NOMO-1 (cell line): Measurements from ENCODE around the gene KLF3.

Experiments used
- DNase-seq, 2 experiments: peaks; one replicate each; lab custom pipeline; 2025; ENCODE audit not compliant: unreplicated experiment in 2 of 2; lab: John Stamatoyannopoulos, UW

KLF3 gene

GRCh38 chr4:38672397-38673129 lies 8.6 kb downstream of the KLF3 start:
- DNase-seq: no peak

- DNase-seq: no peak
Measured at GRCh38 chr4:38673130-38673978, 9.4 kb downstream of the KLF3 start.

DNA sequence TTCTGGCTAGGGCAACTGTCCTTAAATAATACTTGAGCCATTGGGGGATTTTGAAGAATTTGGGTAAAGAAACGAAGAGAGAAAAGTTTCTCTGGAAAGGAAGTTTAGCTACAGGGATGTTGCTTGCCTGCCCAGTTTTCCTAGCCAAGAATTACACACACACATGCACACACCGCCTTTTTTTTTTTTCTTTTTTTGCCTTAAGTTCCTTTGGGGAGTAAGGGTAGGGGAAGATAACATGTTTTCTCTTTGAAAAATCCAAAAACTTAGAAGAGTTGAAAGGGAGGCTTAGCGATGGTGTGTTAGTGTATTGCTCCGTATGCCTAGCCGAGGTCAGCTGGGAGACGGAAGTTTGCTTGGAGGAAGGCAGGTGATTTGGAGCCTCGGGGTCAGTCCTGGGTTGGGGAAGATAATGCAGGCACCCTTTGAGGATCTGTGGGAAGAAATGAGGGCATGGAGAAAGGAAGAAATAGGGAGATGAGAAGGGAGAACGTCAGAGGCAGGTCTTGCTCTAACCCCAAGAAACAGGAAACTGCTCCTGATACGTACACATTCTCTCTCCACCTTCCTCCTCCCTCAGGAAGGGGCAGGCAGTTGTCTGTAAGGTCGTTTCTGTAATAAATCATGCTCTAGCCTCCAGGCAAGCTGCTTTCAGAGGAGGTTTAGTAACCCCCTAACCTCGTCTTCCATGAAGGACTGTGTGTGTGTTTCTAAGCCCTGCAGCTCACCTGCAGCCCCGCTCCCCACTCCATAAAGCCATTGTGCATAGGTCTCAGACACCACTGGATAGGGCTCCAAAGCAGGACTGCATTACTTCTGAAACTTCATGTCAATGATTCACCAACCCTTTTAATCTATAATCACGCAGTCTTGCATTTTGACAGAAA lies 10.5 kb downstream of the KLF3 start:
- DNase-seq: peak; percentile 19 to 35

DNA sequence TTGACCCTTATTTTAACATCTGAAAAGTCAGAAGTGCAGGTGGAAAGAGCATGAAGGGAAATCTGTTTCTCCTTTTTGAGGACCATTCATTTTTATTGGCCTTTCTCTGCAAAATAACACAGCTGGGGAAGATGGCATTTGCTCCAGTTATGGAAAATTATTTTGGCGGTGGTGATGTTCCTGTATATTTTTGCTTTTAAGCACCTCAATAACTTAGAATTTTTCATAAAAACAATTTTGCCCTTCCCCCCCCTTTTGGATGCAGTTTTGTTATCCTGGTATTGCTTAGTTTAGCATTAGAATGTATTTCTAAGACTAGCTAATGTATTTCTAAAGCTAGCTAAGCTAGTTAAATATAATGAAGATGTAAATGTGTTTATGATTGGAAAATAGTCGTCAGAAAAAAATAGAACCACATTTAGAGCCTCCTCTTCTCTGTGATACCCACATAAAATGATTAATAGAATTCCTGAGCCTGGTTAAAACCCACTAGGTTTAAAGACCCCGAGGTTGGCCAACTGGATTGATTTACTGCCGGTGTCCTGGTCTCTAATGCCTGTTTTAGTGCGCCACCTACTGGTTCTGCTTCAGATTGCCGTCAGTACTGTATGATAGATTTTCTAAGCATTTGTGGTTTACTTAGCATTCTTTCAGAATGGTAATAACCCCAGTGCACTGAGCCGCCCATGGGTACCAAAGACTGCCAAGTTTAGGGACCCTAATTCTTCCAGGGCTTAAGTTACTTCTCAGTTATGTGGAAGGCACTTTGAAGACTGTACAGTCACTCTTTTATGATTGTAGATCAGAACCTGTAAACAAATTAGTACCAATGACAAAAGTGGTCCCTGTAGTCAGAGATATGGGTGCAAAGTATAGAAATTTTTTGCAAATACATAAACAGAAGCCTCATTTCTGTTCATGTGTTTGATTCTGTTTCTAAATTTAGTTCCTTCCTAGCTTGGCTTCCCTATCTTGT lies 11.4 kb downstream of the KLF3 start:
- DNase-seq: peak; percentile 62 to 71

DNA sequence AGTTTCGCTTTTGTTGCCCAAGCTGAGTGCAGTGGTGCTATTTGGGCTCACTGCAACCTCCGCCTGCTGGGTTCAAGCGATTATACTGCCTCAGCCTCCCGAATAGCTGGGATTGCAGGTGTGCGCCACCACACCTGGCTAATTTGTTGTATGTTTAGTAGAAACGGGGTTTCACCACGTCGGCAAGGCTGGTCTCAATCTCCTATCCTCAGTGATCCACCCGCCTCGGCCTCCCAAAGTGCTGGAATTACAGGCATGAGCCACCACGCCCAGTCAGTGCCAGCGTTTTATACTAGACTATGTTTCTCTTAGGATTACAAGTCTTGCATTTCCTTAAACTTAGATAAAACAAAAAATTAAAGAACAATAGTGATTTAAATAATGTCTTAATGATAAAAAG lies 13.0 kb downstream of the KLF3 start:
- DNase-seq: no peak

DNA sequence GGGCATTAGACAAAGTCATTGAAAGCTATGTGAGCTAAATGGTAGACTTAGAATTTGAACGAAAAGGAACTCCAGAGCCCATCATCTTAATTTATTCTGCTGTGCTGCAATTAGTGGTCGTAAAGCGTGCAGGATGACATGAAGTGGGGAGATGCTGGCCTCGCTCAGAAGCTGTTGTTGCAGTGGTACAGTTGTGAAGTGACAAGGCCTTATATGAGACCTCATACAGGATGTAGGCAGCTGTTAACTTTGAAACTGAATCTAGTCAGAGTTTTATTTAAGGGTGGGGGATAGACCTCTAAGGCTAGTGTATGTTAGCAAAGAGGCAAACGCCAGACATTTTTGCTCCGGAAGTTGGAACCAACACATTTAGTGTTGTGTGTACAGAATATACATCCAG lies 13.4 kb downstream of the KLF3 start:
- no peak for DNase-seq

- DNase-seq: no peak
Measured at GRCh38 chr4:38678078-38678477, 14.1 kb downstream of the KLF3 start.

DNA sequence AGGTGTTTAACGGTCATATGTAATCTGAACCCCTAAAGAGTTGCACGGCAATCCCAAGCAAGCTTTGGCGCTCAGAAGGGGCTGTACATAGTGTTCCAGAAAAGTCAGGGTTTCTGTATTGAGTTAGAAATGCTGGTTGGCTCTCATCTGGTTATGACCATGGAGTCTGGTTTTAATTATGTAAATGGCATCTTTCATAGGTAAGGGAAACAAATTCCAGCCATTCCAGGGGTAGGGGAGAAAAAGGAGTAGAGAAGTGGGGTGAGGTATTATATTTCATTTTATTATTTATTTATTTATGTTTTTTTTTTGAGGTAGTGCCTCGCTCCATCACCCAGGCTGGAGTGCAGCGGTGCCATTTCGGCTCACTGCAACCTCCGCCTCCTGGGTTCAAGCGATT lies 15.9 kb downstream of the KLF3 start:
- no peak for DNase-seq

DNA sequence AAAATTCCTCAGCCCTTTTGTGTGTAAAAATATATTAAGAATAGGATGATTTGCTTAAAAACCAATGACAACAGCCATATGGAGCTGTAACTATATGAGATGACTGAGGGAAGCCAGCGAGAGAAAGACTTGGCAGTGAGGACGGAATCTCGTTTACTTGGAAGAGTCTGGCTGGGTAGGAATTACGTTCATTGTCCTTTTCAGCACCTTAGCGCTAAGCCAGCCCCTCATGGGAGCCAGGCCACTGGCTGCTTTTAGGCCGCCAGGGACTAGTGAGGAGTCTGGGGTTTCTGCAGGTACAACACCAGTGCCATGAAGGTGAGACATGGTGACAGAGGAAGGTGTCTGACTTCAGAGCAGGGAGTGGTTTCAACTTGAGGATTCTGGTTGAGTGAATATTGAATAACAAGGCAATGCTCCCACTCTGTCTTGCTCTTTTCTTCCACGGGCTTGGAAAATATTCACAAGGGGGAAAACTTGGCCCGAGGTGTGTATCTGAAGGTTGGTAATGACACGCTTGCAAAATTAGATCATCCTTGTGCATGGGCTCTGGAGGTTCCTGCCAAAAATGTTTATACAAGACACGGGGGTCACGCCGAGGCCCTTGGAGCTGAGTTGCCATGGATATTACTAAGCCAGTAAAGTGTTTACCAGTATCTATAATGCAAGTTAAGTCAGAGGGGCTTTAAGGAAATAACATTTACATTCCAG lies 17.4 kb downstream of the KLF3 start:
- no peak for DNase-seq

DNA sequence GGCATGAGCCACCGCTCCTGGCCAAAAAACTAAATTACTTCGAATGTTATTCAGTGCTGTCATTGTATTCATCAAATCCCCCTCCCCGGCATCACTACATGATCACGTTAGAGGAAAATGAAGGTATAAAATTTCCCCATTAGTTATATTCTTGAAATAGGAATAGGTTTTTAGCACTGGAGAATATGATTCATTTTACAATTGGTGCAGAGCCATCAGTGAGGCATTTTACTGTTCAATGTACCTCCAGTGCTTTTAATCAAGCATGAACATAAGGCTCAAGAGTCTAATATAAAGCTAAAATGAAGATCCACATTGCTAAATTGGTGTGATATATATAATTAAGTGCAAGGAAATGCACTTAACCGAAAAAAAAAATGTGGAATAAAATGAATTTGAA lies 18.3 kb downstream of the KLF3 start:
- no peak for DNase-seq

- no peak for DNase-seq
Measured at GRCh38 chr4:38683276-38683675, 19.3 kb downstream of the KLF3 start.

DNA sequence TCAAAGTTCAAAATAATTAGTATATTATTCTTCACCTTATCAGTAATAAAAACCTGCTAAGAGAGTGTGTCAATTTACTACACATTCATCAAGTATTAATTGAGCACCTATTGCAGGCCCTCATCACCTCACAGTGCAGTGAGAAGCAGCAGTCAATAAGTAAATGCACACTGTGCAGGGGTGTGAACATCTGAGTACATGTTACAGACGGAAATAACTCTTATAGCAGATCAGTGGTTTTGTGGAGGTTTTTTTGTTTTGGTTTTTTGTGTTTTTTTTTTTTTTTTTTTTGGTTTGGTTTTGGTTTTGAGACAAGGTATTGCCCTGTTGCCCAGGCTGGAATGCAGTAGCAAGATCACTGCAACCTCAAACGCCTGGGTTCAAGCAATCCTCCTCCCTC lies 20.3 kb downstream of the KLF3 start:
- no peak for DNase-seq

DNA sequence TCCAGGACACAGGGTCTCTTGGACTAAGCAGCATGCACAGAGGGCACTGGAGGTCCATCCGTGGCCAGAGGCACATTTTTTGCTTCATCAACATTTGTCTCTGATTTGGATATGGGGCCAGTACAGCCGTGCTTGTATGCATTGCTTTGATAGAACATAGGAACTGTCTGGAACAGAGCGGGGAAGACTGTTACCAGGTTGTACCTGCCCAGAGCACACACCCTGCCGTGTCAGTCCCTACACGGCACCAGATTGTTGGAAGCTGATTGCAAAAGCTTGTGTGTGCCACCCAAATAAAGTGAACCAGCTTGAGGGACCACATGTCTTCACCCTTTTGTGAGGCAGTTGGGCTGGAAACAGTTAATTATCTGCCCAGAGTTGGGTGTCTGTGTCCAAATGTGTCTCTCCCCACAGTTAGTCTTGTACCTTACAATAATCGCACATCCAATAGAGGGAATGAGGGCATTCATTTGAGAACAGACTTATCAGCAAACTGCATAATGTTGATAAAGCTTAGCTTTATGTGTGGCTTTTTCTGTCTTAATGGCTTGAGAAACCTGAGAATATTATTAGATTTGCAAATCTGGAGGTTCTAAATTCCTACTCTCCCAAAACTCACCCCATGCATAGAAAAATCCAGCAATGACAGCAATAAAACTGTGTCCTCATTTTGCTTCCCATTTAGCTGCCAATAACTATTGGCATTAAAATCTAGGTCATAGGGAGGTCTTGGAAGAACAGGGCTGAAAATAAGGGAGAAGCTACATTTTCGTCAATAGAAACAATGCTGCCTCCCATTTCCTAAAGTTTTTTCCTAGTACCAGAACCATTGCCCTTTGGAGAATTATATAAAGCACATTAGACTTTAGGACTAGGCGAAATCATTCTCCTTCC lies 21.2 kb downstream of the KLF3 start:
- DNase-seq: no peak

- DNase-seq: no peak
Measured at GRCh38 chr4:38686682-38687081, 22.7 kb downstream of the KLF3 start.

DNA sequence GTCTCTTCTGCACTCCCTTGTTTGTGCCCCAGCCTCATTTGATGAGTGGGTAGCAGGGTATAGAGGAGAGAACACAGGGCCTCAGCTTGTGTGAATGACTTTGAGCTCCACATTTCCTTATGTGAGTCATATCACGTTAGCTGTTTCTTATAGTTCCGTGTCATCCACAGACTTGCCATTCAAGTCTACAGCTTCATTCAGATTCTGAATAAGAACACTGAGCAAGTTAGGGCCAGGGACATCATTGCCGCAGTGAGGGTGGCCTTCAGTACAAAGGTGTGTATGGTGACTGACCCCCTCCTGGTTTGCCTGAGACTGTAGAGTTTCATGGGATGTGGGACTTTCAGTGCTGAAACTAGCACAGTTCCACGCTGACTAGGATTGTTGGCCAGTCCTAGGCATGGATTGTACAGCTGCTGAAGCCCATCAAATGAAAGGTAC lies 23.6 kb downstream of the KLF3 start:
- DNase-seq: no peak

DNA sequence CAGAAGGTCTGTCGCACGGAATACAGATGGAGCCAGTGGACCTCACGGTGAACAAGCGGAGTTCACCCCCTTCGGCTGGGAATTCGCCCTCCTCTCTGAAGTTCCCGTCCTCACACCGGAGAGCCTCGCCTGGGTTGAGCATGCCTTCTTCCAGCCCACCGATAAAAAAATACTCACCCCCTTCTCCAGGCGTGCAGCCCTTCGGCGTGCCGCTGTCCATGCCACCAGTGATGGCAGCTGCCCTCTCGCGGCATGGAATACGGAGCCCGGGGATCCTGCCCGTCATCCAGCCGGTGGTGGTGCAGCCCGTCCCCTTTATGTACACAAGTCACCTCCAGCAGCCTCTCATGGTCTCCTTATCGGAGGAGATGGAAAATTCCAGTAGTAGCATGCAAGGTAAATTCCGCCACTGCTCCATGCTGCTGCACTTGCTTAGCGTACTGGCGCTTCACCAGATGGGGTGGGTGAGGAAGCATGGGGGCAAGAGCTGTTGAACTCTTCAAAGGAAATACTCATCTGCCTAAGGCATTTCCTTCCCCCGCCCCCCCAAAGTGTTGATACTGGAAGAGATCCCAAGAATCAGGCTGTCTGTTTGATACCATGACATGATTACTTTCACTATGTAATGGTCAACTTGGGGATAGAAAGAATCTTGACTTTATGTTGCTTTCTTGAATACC lies 24.8 kb downstream of the KLF3 start:
- DNase-seq: no peak

GRCh38 chr4:38691251-38692008 lies 27.4 kb downstream of the KLF3 start:
- no peak for DNase-seq
